ENCODE results near the gene HEBP1. TPM values are rescaled to one million over a fixed set of nuclear protein-coding genes. Genes with fewer than 3 reads are reported as not detected.

The HEBP1 gene
- total and polyA plus RNA-seq, 7 donors, result 32.1 to 85.8 (median 44.9) TPM

- intact Hi-C loops (cut with DNase I), result no loop called here
- H3K4me3 ChIP-seq, result no peak overlapping the region
- TF ChIP-seq POLR2A (IDR thresholded peaks at IDR 0.05) (no peak), EP300 (IDR thresholded peaks at IDR 0.05) (no peak), CTCF (IDR thresholded peaks at IDR 0.05) (no peak), POLR2AphosphoS5 (IDR thresholded peaks at IDR 0.05) (no peak)
- H3K27me3 ChIP-seq, result no peaks in the 10 kb centered on the region
- H3K9me3 ChIP-seq, result no peaks in the 10 kb centered on the region
- WGBS, 2 donors, result 98 to 100% methylated on average over 2 of the region's 2 CpGs
- no peaks in the 10 kb centered on the region for H3K36me3 ChIP-seq
- no peak for DNase-seq
- H3K27ac ChIP-seq, result no peak overlapping the region
- peaks cover 0 to under 1% (median 0%) of the 10 kb centered on the region in 4 donors for H3K4me1 ChIP-seq
These were observed 32.1 kb upstream of the HEBP1 start for GRCh38 chr12:13032164-13032563.

- no peak for TF ChIP-seq POLR2AphosphoS5 (IDR thresholded peaks at IDR 0.05)
- no peak for TF ChIP-seq POLR2A (IDR thresholded peaks at IDR 0.05)
- TF ChIP-seq EP300 (IDR thresholded peaks at IDR 0.05), result no peak
- no peak for TF ChIP-seq CTCF (IDR thresholded peaks at IDR 0.05)
- Histone ChIP-seq H3K9me3 (no peaks in the 10 kb centered on the region), H3K36me3 (no peaks in the 10 kb centered on the region), H3K4me1 (peaks cover 0 to 13% (median 3%) of the 10 kb centered on the region in 4 donors), H3K27me3 (no peaks in the 10 kb centered on the region), H3K27ac (no peak overlapping the region), H3K4me3 (no peak overlapping the region)
- intact Hi-C loops (cut with DNase I), result no loop called here
- DNase-seq, result no peak
- WGBS, 2 donors, result 84% methylated on average over 9 of the region's 9 CpGs
These were observed 30.7 kb upstream of the HEBP1 start for GRCh38 chr12:13030541-13031291.

- Histone ChIP-seq H3K36me3 (no peaks in the 10 kb centered on the region), H3K27me3 (no peaks in the 10 kb centered on the region), H3K27ac (no peak overlapping the region), H3K9me3 (no peaks in the 10 kb centered on the region), H3K4me3 (no peak overlapping the region), H3K4me1 (peaks cover 0 to 13% (median 3%) of the 10 kb centered on the region in 4 donors)
- TF ChIP-seq POLR2AphosphoS5 (IDR thresholded peaks at IDR 0.05) (no peak), CTCF (IDR thresholded peaks at IDR 0.05) (no peak), EP300 (IDR thresholded peaks at IDR 0.05) (no peak), POLR2A (IDR thresholded peaks at IDR 0.05) (no peak)
- 85 to 87% methylated on average over 4 of the region's 4 CpGs for WGBS, 2 donors
- no peak for DNase-seq
- intact Hi-C loops (cut with DNase I), result no loop called here
These were observed 28.9 kb upstream of the HEBP1 start for GRCh38 chr12:13028825-13029570.

- no peak overlapping the region for H3K27ac ChIP-seq
- no peaks in the 10 kb centered on the region for H3K36me3 ChIP-seq
- peaks cover 0 to 13% (median 3%) of the 10 kb centered on the region in 4 donors for H3K4me1 ChIP-seq
- no peaks in the 10 kb centered on the region for H3K27me3 ChIP-seq
- no peak for DNase-seq
- no peak for TF ChIP-seq CTCF (IDR thresholded peaks at IDR 0.05)
- no peak for TF ChIP-seq POLR2AphosphoS5 (IDR thresholded peaks at IDR 0.05)
- TF ChIP-seq POLR2A (IDR thresholded peaks at IDR 0.05), result no peak
- no peak for TF ChIP-seq EP300 (IDR thresholded peaks at IDR 0.05)
- no peaks in the 10 kb centered on the region for H3K9me3 ChIP-seq
- no peak overlapping the region for H3K4me3 ChIP-seq
- intact Hi-C loops (cut with DNase I), result no loop called here
These were observed 27.4 kb upstream of the HEBP1 start for GRCh38 chr12:13027508-13027907.

Measured in sigmoid colon (tissue), 7 donors.